SK-N-SH treated with all-trans-retinoic acid at 6 μM for 48 hours (cell line): ENCODE results near the gene NPLOC4.

Source experiments
- OSR1 ChIP-seq: fragments of 250-450 bp; sonication (Bioruptor Pico); IDR thresholded peaks from 2 replicates; pipeline ENCODE4 v1.8.0; 2022; ENCODE audit warnings: moderate library complexity, mild to moderate bottlenecking, inconsistent platforms
- RARB ChIP-seq: fragments of 250-450 bp; sonication (Bioruptor Pico); IDR thresholded peaks from 2 replicates; pipeline ENCODE4 v1.8.0; 2021; ENCODE audit warnings: mild to moderate bottlenecking, moderate library complexity
- TSHZ2 ChIP-seq: fragments of 250-450 bp; sonication (Bioruptor Pico); IDR thresholded peaks from 2 replicates; pipeline ENCODE4 v1.5.0; 2020; ENCODE audit warnings: mild to moderate bottlenecking, moderate library complexity

- TF ChIP-seq TSHZ2 (CRISPR knock-in tag) = no peak
- TF ChIP-seq RARB (CRISPR knock-in tag) = no peak
- TF ChIP-seq OSR1 = no peak
These were observed 125.9 kb downstream of the NPLOC4 start for GRCh38 chr17:81510785-81511553.
